Measurements from ENCODE around the gene OR10A2. TPM values are rescaled to one million over a fixed set of nuclear protein-coding genes. Genes with fewer than 3 reads are reported as not detected.

Gene OR10A2
- total RNA-seq: not detected in 2 replicates

GRCh38 chr11:6862961-6863360 is at the start of gene OR10A2:
Gene OR10A2 (plus strand): TSS chr11:6863057. CDS start chr11:6869755, 6,698 bp downstream.
- CTCF ChIA-PET: no interaction called here
- H3K27ac Mint-ChIP-seq: no peak within 1 kb of the TSS
- no peak for TF ChIP-seq CTCF (IDR thresholded peaks at IDR 0.05)

GRCh38 chr11:6813656-6814055 is 49.2 kb upstream of the OR10A2 start:
- Mint-ChIP-seq H3K4me1 (peaks cover 4% of the 10 kb centered on the region), H3K9me3 (no peaks in the 10 kb centered on the region), H3K4me3 (no peak overlapping the region), H3K27ac (no peak overlapping the region), H3K27me3 (peaks cover 9% of the 10 kb centered on the region), H3K36me3 (ENCODE audit: low read depth) (no peaks in the 10 kb centered on the region)
- intact Hi-C loops (cut with micrococcal nuclease): loop anchor here (5.0 kb wide), 1 partner anchor 284 kb away; no protein-coding TSS in a partner anchor
- no peak for TF ChIP-seq CTCF (IDR thresholded peaks at IDR 0.05)
- DNase-seq: no peak
- CTCF ChIA-PET: no interaction called here
- POLR2A ChIA-PET: no interaction called here
- no peak for ATAC-seq (ENCODE audit: low read depth)

More at GRCh38 chr11:6862961-6863360, at the start of gene OR10A2:
- POLR2A ChIA-PET: interaction anchor here (0.7 kb wide), 1 partner anchor 452 kb away, joined by 7 read pairs; no protein-coding TSS in a partner anchor
- ATAC-seq (ENCODE audit: low read depth) (no peak), DNase-seq (no peak)
- H3K4me3 Mint-ChIP-seq: no peak within 1 kb of the TSS
- intact Hi-C loops (cut with micrococcal nuclease): no loop called here
- H3K9me3 Mint-ChIP-seq: peaks cover 3% of the 10 kb centered on the region
- no peaks in the 10 kb centered on the region for H3K27me3 Mint-ChIP-seq
- H3K4me1 Mint-ChIP-seq: no peaks in the 10 kb centered on the region
- no peaks in the 10 kb centered on the region for H3K36me3 Mint-ChIP-seq (ENCODE audit: low read depth)

GRCh38 chr11:6817694-6818093 is 45.2 kb upstream of the OR10A2 start:
- peaks cover 5% of the 10 kb centered on the region for H3K27me3 Mint-ChIP-seq
- TF ChIP-seq CTCF (IDR thresholded peaks at IDR 0.05): no peak
- POLR2A ChIA-PET: no interaction called here
- ATAC-seq (ENCODE audit: low read depth): no peak
- CTCF ChIA-PET: no interaction called here
- H3K4me1 Mint-ChIP-seq: no peaks in the 10 kb centered on the region
- peaks cover 6% of the 10 kb centered on the region for H3K9me3 Mint-ChIP-seq
- intact Hi-C loops (cut with micrococcal nuclease): no loop called here
- H3K36me3 Mint-ChIP-seq (ENCODE audit: low read depth): no peaks in the 10 kb centered on the region
- H3K27ac Mint-ChIP-seq: no peak overlapping the region
- no peak overlapping the region for H3K4me3 Mint-ChIP-seq
- DNase-seq: no peak

- Mint-ChIP-seq H3K36me3 (ENCODE audit: low read depth) (no peaks in the 10 kb centered on the region), H3K4me1 (no peaks in the 10 kb centered on the region), H3K27me3 (peaks cover 5% of the 10 kb centered on the region), H3K27ac (no peak overlapping the region), H3K4me3 (no peak overlapping the region), H3K9me3 (peaks cover 6% of the 10 kb centered on the region)
- CTCF ChIA-PET: no interaction called here
- intact Hi-C loops (cut with micrococcal nuclease): no loop called here
- POLR2A ChIA-PET: no interaction called here
- DNase-seq: no peak
- ATAC-seq (ENCODE audit: low read depth): no peak
- no peak for TF ChIP-seq CTCF (IDR thresholded peaks at IDR 0.05)
Measured at GRCh38 chr11:6818967-6819366, 43.9 kb upstream of the OR10A2 start.

- H3K9me3 Mint-ChIP-seq: peaks cover 6% of the 10 kb centered on the region
- no peaks in the 10 kb centered on the region for H3K36me3 Mint-ChIP-seq (ENCODE audit: low read depth)
- DNase-seq (no peak), ATAC-seq (ENCODE audit: low read depth) (no peak)
- TF ChIP-seq CTCF (IDR thresholded peaks at IDR 0.05): no peak
- H3K27me3 Mint-ChIP-seq: peaks cover 3% of the 10 kb centered on the region
- POLR2A ChIA-PET: interaction anchor here (0.6 to 0.7 kb wide), 2 partner anchors 38 to 104 kb away, joined by 3 to 4 read pairs; no protein-coding TSS in a partner anchor
- no peak overlapping the region for H3K27ac Mint-ChIP-seq
- H3K4me1 Mint-ChIP-seq: no peaks in the 10 kb centered on the region
- intact Hi-C loops (cut with micrococcal nuclease): no loop called here
- CTCF ChIA-PET: interaction anchor here (0.6 to 1.1 kb wide), 2 partner anchors 13 to 65 kb away, joined by 3 read pairs; no protein-coding TSS in a partner anchor
- H3K4me3 Mint-ChIP-seq: no peak overlapping the region
Measured at GRCh38 chr11:6824136-6824823, 38.6 kb upstream of the OR10A2 start.

Data from activated B cell treated with CpG ODN at 0.5 μM for 24 hours (primary cell).